ENCODE measurements around the gene KRAS.

GRCh38 chr12:25280082-25280481 is 29.4 kb upstream of the KRAS start:
- TF ChIP-seq PATZ1 (CRISPR knock-in tag; IDR thresholded peaks at IDR 0.05; ENCODE audit: borderline replicate concordance) = no peak
- no peak for TF ChIP-seq ESRRG (CRISPR knock-in tag; IDR thresholded peaks at IDR 0.05)
- TF ChIP-seq RARB (CRISPR knock-in tag; IDR thresholded peaks at IDR 0.05) = no peak
- TF ChIP-seq SNAI2 (CRISPR knock-in tag; IDR thresholded peaks at IDR 0.05) = no peak
- no peak for TF ChIP-seq TSHZ2 (CRISPR knock-in tag; IDR thresholded peaks at IDR 0.05)
- TF ChIP-seq CREB5 (CRISPR knock-in tag; IDR thresholded peaks at IDR 0.05; ENCODE audit: low read depth) = no peak
- no peak for TF ChIP-seq TCF4 (CRISPR knock-in tag; IDR thresholded peaks at IDR 0.05; ENCODE audit: borderline replicate concordance)

All from SK-N-SH treated with all-trans-retinoic acid at 6 μM for 48 hours (cell line).